Body of pancreas (tissue), 4 donors: ENCODE measurements around the gene DOCK2. TPM values are rescaled to one million over a fixed set of nuclear protein-coding genes. Genes with fewer than 3 reads are reported as not detected.

ENCODE experiments used
- ATAC-seq: fragments of 150-250 bp; one replicate; pipeline ENCODE4 v1.9.1; 2016
- DNase-seq, 4 donors: peaks; one replicate each; pipeline ENCODE4 v3.0.0-alpha.2; 2019
- H3K27ac ChIP-seq, 4 donors: fragments of 200-600 bp; sonication (generic); 1 replicate in 3 of 4; 2 replicates in 1 of 4; pipeline versions ENCODE4 v1.5.1 to v1.6.1; 2016 to 2019; ENCODE audit warnings: mild to moderate bottlenecking in 1 of 4, mixed read lengths in 1 of 4, moderate library complexity in 1 of 4
- H3K27me3 ChIP-seq, 2 donors: fragments of 200-600 bp; sonication (generic); one replicate each; pipeline ENCODE4 v1.6.0; 2016; ENCODE audit warnings: mild to moderate bottlenecking in 1 of 2
- H3K36me3 ChIP-seq, 2 donors: fragments of 200-600 bp; sonication (generic); replicated peaks in 1 of 2; 2 replicates each; pipeline ENCODE4 v1.5.1; 2016; ENCODE audit warnings: low read depth in 2 of 2; ENCODE audit not compliant: insufficient read depth in 1 of 2
- H3K4me1 ChIP-seq: fragments of 200-600 bp; sonication (generic); one replicate; pipeline ENCODE4 v1.6.0; 2016
- H3K4me3 ChIP-seq, 2 donors: fragments of 200-600 bp; sonication (generic); 1 replicate in 1 of 2; 2 replicates in 1 of 2; pipeline ENCODE4 v1.5.1; 2016 to 2019
- H3K9me3 ChIP-seq, 3 donors: fragments of 200-600 bp; sonication (generic); 1 replicate in 2 of 3; 2 replicates in 1 of 3; pipeline ENCODE4 v1.5.1; 2016
- CTCF ChIP-seq, 7 experiments: fragments of 450-650 bp in 4 of 7; fragments of 200-600 bp in 3 of 7; sonication (generic) in 3 of 7; IDR thresholded peaks; one replicate each; pipeline ENCODE4 v1.5.1; 2016 to 2019; ENCODE audit warnings: antibody characterized with exemption in 7 of 7
- POLR2A ChIP-seq, 3 donors: fragments of 450-650 bp; IDR thresholded peaks; one replicate each; pipeline ENCODE4 v1.6.1; 2016; ENCODE audit warnings: antibody characterized with exemption in 3 of 3, mild to moderate bottlenecking in 2 of 3
- WGBS, 2 donors: methylation state at CpG; one replicate each; pipeline ENCODE4 v1.1.5; 2017; 5-methylcytosine and 5-hydroxymethylcytosine counted together
- intact Hi-C: fragments of 100-400 bp; cut with DNase I; formaldehyde crosslinking; loops from one replicate; pipeline ENCODE4 v1.15.1; 2023
- total RNA-seq, 2 donors: library from RNA; depleted of rRNA; stranded (reverse); fragments of >200 nt; gene quantifications; one replicate each; pipeline ENCODE4 v1.1.0, GENCODE V29; 2016

DOCK2 gene
- total RNA-seq, 2 donors from 2014 or later, result 3.1 to 7.6 TPM

GRCh38 chr5:170011751-170012150, 374.7 kb downstream of the DOCK2 start:
- TF ChIP-seq CTCF (IDR thresholded peaks at IDR 0.05), result no peak
- TF ChIP-seq POLR2A (IDR thresholded peaks at IDR 0.05), result no peak
- Histone ChIP-seq H3K4me1 (no peaks in the 10 kb centered on the region), H3K36me3 (no peaks in the 10 kb centered on the region), H3K27me3 (no peaks in the 10 kb centered on the region), H3K9me3 (no peaks in the 10 kb centered on the region), H3K27ac (no peak overlapping the region), H3K4me3 (no peak overlapping the region)
- intact Hi-C loops, result no loop called here
- DNase-seq (no peak), ATAC-seq (no peak)
- 53 to 66% methylated on average over 2 of the region's 2 CpGs for WGBS, 2 donors

- no peaks in the 10 kb centered on the region for H3K4me1 ChIP-seq
- H3K9me3 ChIP-seq, result no peaks in the 10 kb centered on the region
- H3K27me3 ChIP-seq, result no peaks in the 10 kb centered on the region
- DNase-seq (no peak), ATAC-seq (no peak)
- 40 to 43% methylated on average over 11 of the region's 11 CpGs for WGBS, 2 donors
- TF ChIP-seq CTCF (IDR thresholded peaks at IDR 0.05) (no peak), POLR2A (IDR thresholded peaks at IDR 0.05) (no peak)
- intact Hi-C loops, result no loop called here
- H3K36me3 ChIP-seq, result no peaks in the 10 kb centered on the region
- no peak overlapping the region for H3K4me3 ChIP-seq
- H3K27ac ChIP-seq, result no peak overlapping the region
These were observed 375.5 kb downstream of the DOCK2 start for GRCh38 chr5:170012622-170013021.

- Histone ChIP-seq H3K36me3 (no peaks in the 10 kb centered on the region), H3K27me3 (no peaks in the 10 kb centered on the region), H3K4me3 (no peak overlapping the region), H3K27ac (no peak overlapping the region), H3K9me3 (no peaks in the 10 kb centered on the region), H3K4me1 (no peaks in the 10 kb centered on the region)
- 54 to 55% methylated on average over 3 of the region's 3 CpGs for WGBS, 2 donors
- TF ChIP-seq CTCF (IDR thresholded peaks at IDR 0.05) (no peak), POLR2A (IDR thresholded peaks at IDR 0.05) (no peak)
- DNase-seq, result no peak
- ATAC-seq, result no peak
- intact Hi-C loops, result no loop called here
These were observed 383.3 kb downstream of the DOCK2 start for GRCh38 chr5:170020423-170020822.

GRCh38 chr5:170021506-170021905, 384.4 kb downstream of the DOCK2 start:
- intact Hi-C loops, result no loop called here
- WGBS, 2 donors, result 40 to 54% methylated on average over 8 of the region's 8 CpGs
- Histone ChIP-seq H3K4me3 (no peak overlapping the region), H3K9me3 (no peaks in the 10 kb centered on the region), H3K27me3 (no peaks in the 10 kb centered on the region), H3K36me3 (no peaks in the 10 kb centered on the region), H3K27ac (no peak overlapping the region), H3K4me1 (no peaks in the 10 kb centered on the region)
- TF ChIP-seq CTCF (IDR thresholded peaks at IDR 0.05), result no peak
- no peak for TF ChIP-seq POLR2A (IDR thresholded peaks at IDR 0.05)
- ATAC-seq (no peak), DNase-seq (no peak)

GRCh38 chr5:170025853-170026252, 388.8 kb downstream of the DOCK2 start:
- intact Hi-C loops, result no loop called here
- no peak overlapping the region for H3K4me3 ChIP-seq
- no peaks in the 10 kb centered on the region for H3K4me1 ChIP-seq
- WGBS, 2 donors, result 60 to 74% methylated on average over 8 of the region's 8 CpGs
- no peaks in the 10 kb centered on the region for H3K9me3 ChIP-seq
- H3K27ac ChIP-seq, result no peak overlapping the region
- TF ChIP-seq CTCF (IDR thresholded peaks at IDR 0.05) (no peak), POLR2A (IDR thresholded peaks at IDR 0.05) (no peak)
- no peak for ATAC-seq
- no peak for DNase-seq
- H3K36me3 ChIP-seq, result no peaks in the 10 kb centered on the region
- H3K27me3 ChIP-seq, result no peaks in the 10 kb centered on the region
